Smooth muscle cell (in vitro differentiated cells): ENCODE results near the gene CABLES1. TPM values are rescaled to one million over a fixed set of nuclear protein-coding genes. Genes with fewer than 3 reads are reported as not detected.

Experiments used
- DNase-seq: peaks from one replicate; lab custom pipeline; 2025; ENCODE audit not compliant: unreplicated experiment; lab: John Stamatoyannopoulos, UW
- H2AFZ ChIP-seq: fragments of 200-600 bp; sonication (generic); 2 replicates; pipeline ENCODE4 v1.6.0; 2016; ENCODE audit warnings: antibody characterized with exemption, low read depth, mild to moderate bottlenecking
- H3F3A ChIP-seq: fragments of 200-600 bp; sonication (generic); 2 replicates; pipeline ENCODE4 v1.6.0; 2017; ENCODE audit warnings: antibody characterized with exemption, low read depth
- H3K27ac ChIP-seq: fragments of 200-600 bp; sonication (generic); 2 replicates; pipeline ENCODE4 v1.5.1; 2016; ENCODE audit warnings: low read depth, mild to moderate bottlenecking
- H3K27me3 ChIP-seq: fragments of 200-600 bp; sonication (generic); 2 replicates; pipeline ENCODE4 v1.6.1; 2016; ENCODE audit warnings: low read depth, mild to moderate bottlenecking
- H3K36me3 ChIP-seq: fragments of 200-600 bp; sonication (generic); 2 replicates; pipeline ENCODE4 v1.5.1; 2016; ENCODE audit warnings: low read depth
- H3K4me1 ChIP-seq: fragments of 200-600 bp; sonication (generic); 2 replicates; pipeline ENCODE4 v1.5.1; 2016; ENCODE audit warnings: low read depth
- H3K4me2 ChIP-seq: fragments of 200-600 bp; sonication (generic); 2 replicates; pipeline ENCODE4 v1.6.0; 2016; ENCODE audit warnings: mild to moderate bottlenecking
- H3K4me3 ChIP-seq: fragments of 200-600 bp; sonication (generic); 2 replicates; pipeline ENCODE4 v1.5.1; 2016; ENCODE audit warnings: mild to moderate bottlenecking
- H3K79me2 ChIP-seq: fragments of 200-600 bp; sonication (generic); 2 replicates; pipeline ENCODE4 v1.6.0; 2016; ENCODE audit warnings: low read depth, mild to moderate bottlenecking
- H3K9ac ChIP-seq: fragments of 200-600 bp; sonication (generic); 2 replicates; pipeline ENCODE4 v1.6.0; 2016; ENCODE audit warnings: low read depth
- H3K9me3 ChIP-seq: fragments of 200-600 bp; sonication (generic); replicated peaks from 2 replicates; pipeline ENCODE4 v1.5.1; 2016; ENCODE audit warnings: low read depth
- H4K20me1 ChIP-seq: fragments of 200-600 bp; sonication (generic); 2 replicates; pipeline ENCODE4 v1.6.0; 2016; ENCODE audit warnings: low read depth
- WGBS: methylation state at CpG from one replicate; pipeline ENCODE4 v1.1.7; 2016; ENCODE audit warnings: low lambda C conversion rate; 5-methylcytosine and 5-hydroxymethylcytosine counted together
- polyA plus RNA-seq: library from polyadenylated mRNA; unstranded; fragments of >200 nt; fragmentation: Nextera tagmentation; extraction: Ambion mirVana; gene quantifications from 2 replicates; pipeline ENCODE4 v1.2.1, GENCODE V29; 2016
- total RNA-seq: library from RNA; depleted of rRNA; stranded (reverse); fragments of >200 nt; gene quantifications from 2 replicates; pipeline ENCODE4 v1.2.3, GENCODE V29; 2014
- TF ChIP-seq, protein P1 (sequence below): fragments of 200-600 bp; sonication (generic); IDR thresholded peaks from 2 replicates; pipeline ENCODE4 v1.5.1; 2017; ENCODE audit warnings: borderline replicate concordance, mild to moderate bottlenecking, antibody characterized with exemption; ENCODE audit not compliant: insufficient read depth, poor library complexity, severe bottlenecking

Gene CABLES1
- total and polyA plus RNA-seq, 2 experiments from 2014 or later, result 1.2 to 2.4 TPM

DNA sequence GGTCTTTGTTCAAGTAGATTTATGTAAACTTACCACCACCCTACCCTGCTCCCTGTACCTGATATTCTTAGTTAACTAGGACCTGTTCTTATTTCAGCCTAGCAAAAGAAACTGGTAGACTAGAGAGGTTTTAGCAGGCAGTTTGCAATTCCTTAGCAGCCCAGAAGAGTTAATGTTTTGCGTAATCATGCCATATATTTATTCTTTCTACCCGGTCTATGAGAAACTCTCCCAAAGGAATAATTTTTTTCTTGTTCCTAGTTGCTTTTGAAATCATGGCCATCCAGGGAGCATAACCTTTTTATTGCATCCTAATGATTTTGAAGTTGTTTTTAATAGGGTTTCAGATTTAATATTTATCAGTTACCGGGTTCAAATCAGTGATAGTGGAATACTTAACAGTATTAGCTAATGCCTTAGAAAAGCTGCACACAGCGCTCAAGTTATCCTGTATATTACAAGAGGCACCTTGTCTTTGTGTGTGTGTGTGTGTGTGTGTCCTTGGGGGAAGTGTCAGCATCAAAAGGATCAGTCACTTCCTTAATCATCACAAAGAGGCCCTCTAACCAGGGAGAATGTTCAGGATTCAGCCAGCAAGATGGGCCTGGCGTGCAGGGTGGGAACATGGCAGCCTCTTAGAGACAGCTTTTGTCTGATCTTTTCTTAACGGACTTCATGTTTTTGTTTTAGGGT is 52.9 kb downstream of the CABLES1 start:
- Histone ChIP-seq H3K36me3 (no peaks in the 10 kb centered on the region), H3K9me3 (no peaks in the 10 kb centered on the region), H3K4me2 (peak overlapping the region; percentile 31), H3K27me3 (no peaks in the 10 kb centered on the region), H3K4me1 (peaks cover 6% of the 10 kb centered on the region), H3K4me3 (no peak overlapping the region), H4K20me1 (no peaks in the 10 kb centered on the region), H3F3A (peaks cover 7% of the 10 kb centered on the region), H3K27ac (no peak overlapping the region), H3K9ac (no peak overlapping the region), H2AFZ (no peak overlapping the region), H3K79me2 (no peaks in the 10 kb centered on the region)
- DNase-seq, result no peak
- TF ChIP-seq, protein P1, sequence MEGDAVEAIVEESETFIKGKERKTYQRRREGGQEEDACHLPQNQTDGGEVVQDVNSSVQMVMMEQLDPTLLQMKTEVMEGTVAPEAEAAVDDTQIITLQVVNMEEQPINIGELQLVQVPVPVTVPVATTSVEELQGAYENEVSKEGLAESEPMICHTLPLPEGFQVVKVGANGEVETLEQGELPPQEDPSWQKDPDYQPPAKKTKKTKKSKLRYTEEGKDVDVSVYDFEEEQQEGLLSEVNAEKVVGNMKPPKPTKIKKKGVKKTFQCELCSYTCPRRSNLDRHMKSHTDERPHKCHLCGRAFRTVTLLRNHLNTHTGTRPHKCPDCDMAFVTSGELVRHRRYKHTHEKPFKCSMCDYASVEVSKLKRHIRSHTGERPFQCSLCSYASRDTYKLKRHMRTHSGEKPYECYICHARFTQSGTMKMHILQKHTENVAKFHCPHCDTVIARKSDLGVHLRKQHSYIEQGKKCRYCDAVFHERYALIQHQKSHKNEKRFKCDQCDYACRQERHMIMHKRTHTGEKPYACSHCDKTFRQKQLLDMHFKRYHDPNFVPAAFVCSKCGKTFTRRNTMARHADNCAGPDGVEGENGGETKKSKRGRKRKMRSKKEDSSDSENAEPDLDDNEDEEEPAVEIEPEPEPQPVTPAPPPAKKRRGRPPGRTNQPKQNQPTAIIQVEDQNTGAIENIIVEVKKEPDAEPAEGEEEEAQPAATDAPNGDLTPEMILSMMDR, result no peak
- WGBS, result 74% methylated on average over 6 of the region's 6 CpGs

DNA sequence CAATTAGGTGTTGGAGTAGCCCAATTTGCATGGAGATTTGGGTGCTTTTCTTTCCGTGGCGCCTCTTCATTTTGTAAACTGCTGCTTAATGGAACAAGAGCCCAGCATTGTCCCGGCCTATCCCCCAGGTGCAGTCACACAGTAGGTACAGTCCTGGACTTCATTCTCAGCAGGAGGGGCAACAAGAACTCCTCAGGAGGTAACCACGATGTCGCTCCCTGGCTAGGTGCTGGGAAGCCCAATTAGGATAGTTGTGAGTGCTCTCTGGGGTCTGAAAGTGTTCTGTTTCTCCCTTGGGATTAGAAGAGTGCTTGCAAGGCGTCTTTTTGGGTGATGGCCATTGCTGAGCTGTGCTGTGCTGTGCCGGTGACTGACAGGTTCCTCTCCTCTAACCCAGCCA is 53.8 kb downstream of the CABLES1 start:
- Histone ChIP-seq H3K4me1 (peaks cover 10% of the 10 kb centered on the region), H4K20me1 (no peaks in the 10 kb centered on the region), H3K9me3 (no peaks in the 10 kb centered on the region), H3K27me3 (no peaks in the 10 kb centered on the region), H3K4me2 (no peak overlapping the region), H3K4me3 (no peak overlapping the region), H2AFZ (no peak overlapping the region), H3K9ac (no peak overlapping the region), H3K27ac (no peak overlapping the region), H3F3A (peaks cover 4% of the 10 kb centered on the region), H3K36me3 (no peaks in the 10 kb centered on the region), H3K79me2 (no peaks in the 10 kb centered on the region)
- 92% methylated on average over 7 of the region's 7 CpGs for WGBS
- TF ChIP-seq, protein P1, result no peak
- no peak for DNase-seq

DNA sequence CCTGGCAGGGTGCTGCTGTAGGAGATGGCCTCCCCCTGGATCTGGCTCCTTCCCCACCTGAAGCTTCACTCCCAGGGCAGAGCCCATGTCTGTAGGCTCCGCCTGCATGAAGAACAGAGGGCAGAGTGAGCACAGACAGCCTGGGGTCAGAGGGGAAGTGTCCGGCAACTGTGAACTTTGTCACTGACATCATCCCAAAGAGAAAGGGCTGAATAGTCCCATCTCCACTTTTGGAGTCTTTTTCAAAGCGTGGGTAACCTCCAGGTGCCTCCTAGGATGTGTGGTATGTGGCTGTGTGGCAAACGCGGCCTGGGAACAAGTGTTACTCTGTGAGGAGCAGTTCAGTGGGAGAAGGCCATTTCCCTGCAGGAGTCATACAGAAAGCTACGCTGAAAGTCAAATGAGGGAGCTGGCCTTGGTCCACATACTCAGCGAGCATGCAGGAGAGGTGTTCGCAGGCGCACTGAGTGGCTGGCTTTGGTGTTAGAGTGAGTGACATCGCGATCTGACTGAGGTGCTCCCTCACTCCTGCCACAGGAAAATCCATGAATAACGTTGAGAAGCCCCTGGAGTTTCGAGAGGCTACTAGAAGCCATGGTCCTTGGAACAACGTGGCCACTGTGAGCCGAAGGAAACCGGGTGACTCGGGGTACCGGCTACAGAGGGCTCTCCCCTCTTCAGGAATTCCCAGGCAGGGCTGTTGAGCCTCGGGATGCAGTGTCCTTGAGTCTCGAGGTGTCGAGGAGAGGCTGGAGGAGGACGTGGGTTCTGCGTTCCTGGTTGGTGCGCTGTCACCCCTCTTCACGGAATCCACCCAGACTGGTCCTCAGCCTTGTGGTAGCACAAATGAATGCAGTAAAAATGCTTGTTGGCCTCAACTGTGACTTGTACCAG is 54.7 kb downstream of the CABLES1 start:
- Histone ChIP-seq H3K4me1 (peaks cover 18% of the 10 kb centered on the region), H3F3A (peaks cover 6% of the 10 kb centered on the region), H3K9ac (no peak overlapping the region), H3K27ac (no peak overlapping the region), H3K4me2 (no peak overlapping the region), H3K4me3 (no peak overlapping the region), H3K27me3 (no peaks in the 10 kb centered on the region), H2AFZ (no peak overlapping the region), H4K20me1 (no peaks in the 10 kb centered on the region), H3K79me2 (no peaks in the 10 kb centered on the region), H3K36me3 (no peaks in the 10 kb centered on the region), H3K9me3 (no peaks in the 10 kb centered on the region)
- no peak for DNase-seq
- 93% methylated on average over 25 of the region's 25 CpGs for whole genome bisulfite sequencing
- TF ChIP-seq, protein P1, result no peak
